Keratinocyte (primary cell): Measurements from ENCODE around the gene EPHB1. TPM values are rescaled to one million over a fixed set of nuclear protein-coding genes. Genes with fewer than 3 reads are reported as not detected.

ENCODE experiments used
- DNase-seq: peaks from one replicate; pipeline ENCODE4 v3.0.0-alpha.2; 2011; ENCODE audit warnings: low read depth, missing footprints, low spot score
- FAIRE-seq: peaks from 2 replicates; lab custom pipeline; 2011; peaks lifted over from hg19 to GRCh38; lab: Jason Lieb, UNC
- H2AFZ ChIP-seq: 2 replicates; pipeline ENCODE4 v1.6.0; 2012; ENCODE audit warnings: low read length, control low read depth, inconsistent platforms; ENCODE audit not compliant: control insufficient read depth
- H3K27ac ChIP-seq: 2 replicates; pipeline ENCODE4 v1.5.1; 2011; ENCODE audit warnings: low read length; ENCODE audit not compliant: control insufficient read depth, insufficient read depth
- H3K27me3 ChIP-seq: 3 replicates; pipeline ENCODE4 v1.6.0; 2011; ENCODE audit warnings: low read length; ENCODE audit not compliant: control insufficient read depth, insufficient read depth; ENCODE audit errors: extremely low read depth
- H3K36me3 ChIP-seq, 2 experiments: 2 replicates in 1 of 2; 3 replicates in 1 of 2; pipeline ENCODE4 v1.5.1; 2011; ENCODE audit warnings: low read length in 2 of 2, mild to moderate bottlenecking in 1 of 2; ENCODE audit not compliant: control insufficient read depth in 2 of 2, insufficient read depth in 2 of 2; ENCODE audit errors: extremely low read depth in 1 of 2
- H3K4me1 ChIP-seq: 3 replicates; pipeline ENCODE4 v1.5.1; 2011; ENCODE audit warnings: low read length; ENCODE audit not compliant: control insufficient read depth, insufficient read depth; ENCODE audit errors: extremely low read depth
- H3K4me2 ChIP-seq: 3 replicates; pipeline ENCODE4 v1.6.0; 2011; ENCODE audit warnings: low read depth, low read length; ENCODE audit not compliant: control insufficient read depth, insufficient read depth; ENCODE audit errors: extremely low read depth
- H3K4me3 ChIP-seq, 3 experiments: fragments of 200-600 bp in 1 of 3; sonication (generic) in 1 of 3; 2 replicates in 2 of 3; 3 replicates in 1 of 3; pipeline ENCODE4 v1.5.1; 2011 to 2016; ENCODE audit warnings: low read length in 3 of 3, mild to moderate bottlenecking in 3 of 3, control low read depth in 2 of 3, inconsistent platforms in 1 of 3, low read depth in 1 of 3, mixed read lengths in 1 of 3, mixed run types in 1 of 3, moderate library complexity in 1 of 3; ENCODE audit not compliant: control insufficient read depth in 2 of 3, insufficient read depth in 2 of 3; ENCODE audit errors: extremely low read depth in 1 of 3
- H3K79me2 ChIP-seq: 2 replicates; pipeline ENCODE4 v1.6.0; 2012; ENCODE audit warnings: low read length; ENCODE audit not compliant: control insufficient read depth, insufficient read depth
- H3K9ac ChIP-seq: 3 replicates; pipeline ENCODE4 v1.6.0; 2011; ENCODE audit warnings: low read length; ENCODE audit not compliant: control insufficient read depth, insufficient read depth; ENCODE audit errors: extremely low read depth
- H3K9me1 ChIP-seq: 3 replicates; pipeline ENCODE4 v1.6.0; 2011; ENCODE audit warnings: low read length; ENCODE audit not compliant: control insufficient read depth, insufficient read depth; ENCODE audit errors: extremely low read depth
- H3K9me3 ChIP-seq: 2 replicates; pipeline ENCODE4 v1.5.1; 2012; ENCODE audit warnings: low read depth, low read length; ENCODE audit not compliant: control insufficient read depth
- H4K20me1 ChIP-seq: 3 replicates; pipeline ENCODE4 v1.6.0; 2011; ENCODE audit warnings: low read length; ENCODE audit not compliant: control insufficient read depth, insufficient read depth; ENCODE audit errors: extremely low read depth
- CTCF ChIP-seq, 3 experiments: IDR thresholded peaks in 1 of 3; conservative IDR thresholded peaks in 1 of 3; optimal IDR thresholded peaks in 1 of 3; 2 replicates in 2 of 3; 3 replicates in 1 of 3; pipeline versions ENCODE3 to v1.5.1; 2011; ENCODE audit warnings: low read length in 3 of 3, mild to moderate bottlenecking in 3 of 3, moderate library complexity in 2 of 3, control low read depth in 1 of 3, inconsistent platforms in 1 of 3; ENCODE audit not compliant: insufficient read depth in 2 of 3; ENCODE audit errors: extremely low read depth in 1 of 3
- EZH2 ChIP-seq: IDR thresholded peaks from one replicate; pipeline ENCODE4 v1.6.1; 2012; ENCODE audit warnings: inconsistent platforms, mild to moderate bottlenecking, low read length, moderate library complexity
- dilution Hi-C: fragments of 300-500 bp; cut with MboI; formaldehyde crosslinking; loops from one replicate; pipeline ENCODE4 v1.7.0; 2020; ENCODE audit warnings: low sequenced_read_pairs; ENCODE audit not compliant: extremely low pct_ligation_motif_present
- polyA plus RNA-seq, 5 experiments: library from polyadenylated mRNA; depleted of rRNA in 3 of 5; stranded (reverse) in 3 of 5; stranded (forward) in 1 of 5; unstranded in 1 of 5; fragments of >200 nt; gene quantifications; 1 replicate in 1 of 5; 2 replicates in 3 of 5; 3 replicates in 1 of 5; pipeline versions ENCODE4 v1.2.1 to v1.2.3, GENCODE V29; 2011 to 2012; ENCODE audit warnings: missing spikeins in 2 of 5, low read depth in 1 of 5, low replicate concordance in 1 of 5

The EPHB1 gene
- polyA plus RNA-seq, 1 donor (not counting 4 experiments of a cell fraction or from before 2014, with no cell fraction given), result 0.01 TPM

- no peaks in the 10 kb centered on the region for H4K20me1 ChIP-seq
- FAIRE-seq, result no peak
- dilution Hi-C loops, result no loop called here
These were observed 305.3 kb downstream of the EPHB1 start for GRCh38 chr3:135100366-135100765.

GRCh38 chr3:135103917-135104316 lies 308.9 kb downstream of the EPHB1 start:
- Histone ChIP-seq H3K9me3 (no peaks in the 10 kb centered on the region), H3K27me3 (no peaks in the 10 kb centered on the region), H3K9ac (no peak overlapping the region), H3K4me1 (no peaks in the 10 kb centered on the region), H3K4me3 (no peak overlapping the region), H3K27ac (no peak overlapping the region), H2AFZ (no peak overlapping the region), H3K79me2 (no peaks in the 10 kb centered on the region), H4K20me1 (no peaks in the 10 kb centered on the region), H3K9me1 (no peaks in the 10 kb centered on the region), H3K36me3 (no peaks in the 10 kb centered on the region), H3K4me2 (no peak overlapping the region)
- DNase-seq (no peak), FAIRE-seq (no peak)
- TF ChIP-seq CTCF (optimal IDR thresholded peaks at IDR 0.05 in 1 of 3, IDR thresholded peaks at IDR 0.05 in 1 of 3, conservative IDR thresholded peaks at IDR 0.05 in 1 of 3; ENCODE audit: extremely low read depth in 1 of 3, insufficient read depth in 2 of 3, low read length in 3 of 3) (no peak), EZH2 (no peak)
- dilution Hi-C loops, result no loop called here

More at GRCh38 chr3:135100366-135100765, 305.3 kb downstream of the EPHB1 start:
- no peaks in the 10 kb centered on the region for H3K9me3 ChIP-seq
- DNase-seq, result no peak
- no peaks in the 10 kb centered on the region for H3K79me2 ChIP-seq
- H3K4me2 ChIP-seq, result no peak overlapping the region
- TF ChIP-seq CTCF (optimal IDR thresholded peaks at IDR 0.05 in 1 of 3, IDR thresholded peaks at IDR 0.05 in 1 of 3, conservative IDR thresholded peaks at IDR 0.05 in 1 of 3; ENCODE audit: extremely low read depth in 1 of 3, insufficient read depth in 2 of 3, low read length in 3 of 3) (no peak), EZH2 (no peak)
- no peaks in the 10 kb centered on the region for H3K4me1 ChIP-seq
- no peaks in the 10 kb centered on the region for H3K36me3 ChIP-seq
- H3K4me3 ChIP-seq, result no peak overlapping the region
- H3K27ac ChIP-seq, result no peak overlapping the region
- no peaks in the 10 kb centered on the region for H3K27me3 ChIP-seq
- no peak overlapping the region for H2AFZ ChIP-seq
- no peaks in the 10 kb centered on the region for H3K9me1 ChIP-seq
- H3K9ac ChIP-seq, result no peak overlapping the region
